IMR-90 (cell line): Measurements from ENCODE around the gene ST7. TPM values are rescaled to one million over a fixed set of nuclear protein-coding genes. Genes with fewer than 3 reads are reported as not detected.

Experiments used
- ATAC-seq: fragments of 200-7000 bp; cut with Tn5 transposase; 2 replicates; pipeline ENCODE4 v1.9.1; 2020; ENCODE audit warnings: low read depth, mild to moderate bottlenecking, moderate library complexity
- BruUV-seq: library from RNA; stranded (reverse); fragments of 400-500 nt; replicated peaks from 2 replicates; lab custom pipeline; 2021; lab: Mats Ljungman, UMichigan
- CTCF ChIA-PET: fragments of 300-600 bp; formaldehyde crosslinking; extraction: SDS; loops from one replicate; lab custom pipeline; 2021; ENCODE audit warnings: antibody characterized with exemption; lab: Yijun Ruan, JAX
- POLR2A ChIA-PET: fragments of 300-600 bp; sonication (Branson Sonifier 250); formaldehyde crosslinking; loops from one replicate; lab custom pipeline; 2022; ENCODE audit warnings: antibody characterized with exemption; ENCODE audit not compliant: unreplicated experiment; lab: Charles Lee
- DNase-seq: peaks from one replicate; pipeline ENCODE4 v3.0.0; 2013
- H2AFZ ChIP-seq: replicated peaks from 2 replicates; pipeline ENCODE3; 2013; ENCODE audit warnings: low read length, mild to moderate bottlenecking; ENCODE audit not compliant: poor library complexity
- H2AK5ac ChIP-seq: 2 replicates; pipeline ENCODE4 v1.6.1; 2013; ENCODE audit warnings: low read depth, low read length, inconsistent platforms
- H2AK9ac ChIP-seq: replicated peaks from 2 replicates; pipeline ENCODE3; 2013; ENCODE audit warnings: mild to moderate bottlenecking, low read depth, low read length, moderate library complexity; ENCODE audit not compliant: poor library complexity
- H2BK120ac ChIP-seq: 2 replicates; pipeline ENCODE4 v1.6.1; 2013; ENCODE audit warnings: low read depth, low read length, inconsistent platforms
- H2BK15ac ChIP-seq: 3 replicates; pipeline ENCODE4 v1.6.1; 2013; ENCODE audit warnings: low read depth, low read length, inconsistent platforms
- H2BK20ac ChIP-seq: 2 replicates; pipeline ENCODE4 v1.6.1; 2013; ENCODE audit warnings: low read depth, mild to moderate bottlenecking, inconsistent platforms, low read length, moderate library complexity
- H2BK5ac ChIP-seq: 2 replicates; pipeline ENCODE4 v1.6.1; 2013; ENCODE audit warnings: mild to moderate bottlenecking, low read depth, low read length, inconsistent platforms; ENCODE audit not compliant: poor library complexity, severe bottlenecking
- H3K14ac ChIP-seq: replicated peaks from 2 replicates; pipeline ENCODE4 v1.6.1; 2013; ENCODE audit warnings: low read depth, low read length, inconsistent platforms
- H3K18ac ChIP-seq: 2 replicates; pipeline ENCODE4 v1.6.1; 2013; ENCODE audit warnings: low read depth, low read length, control low read depth
- H3K23ac ChIP-seq: 2 replicates; pipeline ENCODE4 v1.6.1; 2013; ENCODE audit warnings: low read depth, low read length, inconsistent platforms
- H3K27ac ChIP-seq: 2 replicates; pipeline ENCODE4 v1.5.1; 2013; ENCODE audit warnings: mild to moderate bottlenecking, control low read depth, low read length; ENCODE audit not compliant: insufficient read depth
- H3K27me3 ChIP-seq: 2 replicates; pipeline ENCODE4 v1.6.1; 2013; ENCODE audit warnings: low read length; ENCODE audit not compliant: control insufficient read depth, insufficient read depth
- H3K36me3 ChIP-seq: 2 replicates; pipeline ENCODE4 v1.6.1; 2013; ENCODE audit warnings: low read length, mixed read lengths; ENCODE audit not compliant: control insufficient read depth, insufficient read depth
- H3K4ac ChIP-seq: 2 replicates; pipeline ENCODE4 v1.6.1; 2013; ENCODE audit warnings: low read depth, low read length, inconsistent platforms
- H3K4me1 ChIP-seq: 2 replicates; pipeline ENCODE4 v1.6.1; 2013; ENCODE audit warnings: low read length, mixed read lengths; ENCODE audit not compliant: control insufficient read depth, insufficient read depth
- H3K4me2 ChIP-seq: 2 replicates; pipeline ENCODE4 v1.6.1; 2013; ENCODE audit warnings: low read depth, mild to moderate bottlenecking, control low read depth, low read length, moderate library complexity
- H3K4me3 ChIP-seq: 2 replicates; pipeline ENCODE4 v1.5.1; 2013; ENCODE audit warnings: low read depth, mild to moderate bottlenecking, control low read depth, low read length, moderate library complexity; ENCODE audit not compliant: insufficient read depth
- H3K56ac ChIP-seq: 2 replicates; pipeline ENCODE4 v1.6.1; 2013; ENCODE audit warnings: low read length, inconsistent platforms; ENCODE audit not compliant: insufficient read depth; ENCODE audit errors: extremely low read depth
- H3K79me1 ChIP-seq, 2 experiments: 2 replicates each; pipeline ENCODE4 v1.6.1; 2013; ENCODE audit warnings: low read length in 2 of 2, inconsistent platforms in 1 of 2, low read depth in 1 of 2
- H3K9ac ChIP-seq: 2 replicates; pipeline ENCODE4 v1.6.1; 2013; ENCODE audit warnings: low read depth, low read length, control low read depth
- H3K9me1 ChIP-seq: 2 replicates; pipeline ENCODE4 v1.6.1; 2013; ENCODE audit warnings: low read length, inconsistent platforms; ENCODE audit not compliant: insufficient read depth
- H3K9me3 ChIP-seq: 2 replicates; pipeline ENCODE4 v1.6.1; 2013; ENCODE audit warnings: low read length; ENCODE audit not compliant: control insufficient read depth, insufficient read depth
- H4K20me1 ChIP-seq: 2 replicates; pipeline ENCODE4 v1.6.1; 2013; ENCODE audit warnings: low read length, inconsistent platforms; ENCODE audit not compliant: insufficient read depth
- H4K5ac ChIP-seq: 2 replicates; pipeline ENCODE4 v1.6.1; 2013; ENCODE audit warnings: mild to moderate bottlenecking, low read depth, low read length, control low read depth
- H4K8ac ChIP-seq, 2 experiments: 2 replicates each; pipeline ENCODE4 v1.6.1; 2013; ENCODE audit warnings: low read depth in 2 of 2, low read length in 2 of 2, control low read depth in 1 of 2, inconsistent platforms in 1 of 2
- H4K91ac ChIP-seq: 2 replicates; pipeline ENCODE4 v1.6.1; 2013; ENCODE audit warnings: low read depth, low read length, inconsistent platforms; ENCODE audit not compliant: insufficient read depth
- CEBPB ChIP-seq: IDR thresholded peaks from 2 replicates; pipeline ENCODE4 v1.6.1; 2012; ENCODE audit warnings: low read depth, low read length, improper control_type of control experiment
- WGBS, 2 experiments: methylation state at CpG; one replicate each; pipeline versions ENCODE4 v1.1.5 to v1.1.7; 2013; ENCODE audit warnings: missing lambda C conversion rate in 2 of 2; ENCODE audit not compliant: insufficient read length in 1 of 2; ENCODE audit errors: extremely low coverage in 2 of 2; 5-methylcytosine and 5-hydroxymethylcytosine counted together
- dilution Hi-C: fragments of 300-500 bp; cut with HindIII; formaldehyde crosslinking; loops from one replicate; pipeline ENCODE4 v1.14.3; 2018; ENCODE audit warnings: low sequenced_read_pairs; ENCODE audit not compliant: unreplicated experiment
- in situ Hi-C: fragments of 300-500 bp; cut with MboI; formaldehyde crosslinking; loops from 3 replicates; pipeline ENCODE4 v1.14.3; 2019; ENCODE audit warnings: low sequenced_read_pairs, inconsistent platforms, mixed read lengths
- intact Hi-C: fragments of 100-400 bp; cut with micrococcal nuclease; formaldehyde crosslinking; loops from 2 replicates; pipeline ENCODE4 v1.10.0; 2022
- polyA plus RNA-seq, 3 experiments: library from polyadenylated mRNA; depleted of rRNA; stranded (reverse); fragments of >200 nt; gene quantifications; 2 replicates each; pipeline ENCODE4 v1.2.3, GENCODE V29; 2012; ENCODE audit warnings: low replicate concordance in 1 of 3
- total RNA-seq: library from RNA; depleted of rRNA; stranded (reverse); fragments of >200 nt; gene quantifications from 2 replicates; pipeline ENCODE4 v1.2.3, GENCODE V29; 2012
- TF ChIP-seq, protein P1 (sequence below): conservative IDR thresholded peaks from 2 replicates; pipeline ENCODE4 v1.5.1; 2012; ENCODE audit warnings: mild to moderate bottlenecking, low read depth, low read length, improper control_type of control experiment

The ST7 gene
- total and polyA plus RNA-seq, 2 of the 4 experiments (the other 2 are of a cell fraction) = 18.6 to 26.0 TPM

DNA sequence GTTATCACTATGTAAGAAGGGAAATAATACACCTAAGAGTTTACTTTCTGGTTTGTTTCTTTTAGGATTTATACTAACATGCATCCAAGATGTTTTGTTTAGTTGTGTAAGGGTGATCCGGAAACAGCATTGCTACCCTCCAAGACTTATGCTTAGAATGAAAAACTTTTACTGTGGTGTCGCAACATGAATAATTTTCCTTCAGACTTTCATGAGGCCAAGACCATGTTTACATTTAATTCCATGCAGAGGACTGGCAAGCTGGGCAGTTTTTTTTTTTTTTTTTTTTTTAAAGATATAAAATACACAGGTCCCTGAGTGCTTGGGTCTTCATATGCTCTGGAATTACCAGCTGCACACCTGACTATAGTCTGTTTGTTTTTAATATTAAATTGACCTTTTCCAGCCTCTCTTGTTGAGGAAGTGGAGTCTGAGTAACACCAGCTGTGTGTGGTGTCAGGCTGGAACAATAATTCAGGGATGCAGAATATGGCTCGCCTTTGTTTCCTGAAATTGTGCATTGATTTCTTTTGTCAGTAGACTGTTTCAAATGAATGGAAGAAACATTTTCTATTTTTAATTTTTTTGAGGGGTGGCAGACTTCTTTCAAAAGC is 81.7 kb downstream of the ST7 start:
- Histone ChIP-seq H4K20me1 (peaks cover 6% of the 10 kb centered on the region; the same call in 1 of the 2 replicates), H3K36me3 (no peaks in the 10 kb centered on the region), H2BK120ac (no peak overlapping the region), H3K9me1 (no peaks in the 10 kb centered on the region), H2BK20ac (no peak overlapping the region), H2AFZ (no peak overlapping the region), H3K27ac (no peak overlapping the region), H3K18ac (no peak overlapping the region), H2BK5ac (no peak overlapping the region), H2AK9ac (no peak overlapping the region), H3K56ac (no peak overlapping the region), H3K9me3 (no peaks in the 10 kb centered on the region), H3K79me1 (peaks cover 11 to 20% of the 10 kb centered on the region in 2 experiments), H3K4ac (no peak overlapping the region), H4K91ac (no peak overlapping the region), H4K5ac (no peak overlapping the region), H2AK5ac (no peak overlapping the region), H3K4me3 (no peak overlapping the region), H3K27me3 (no peaks in the 10 kb centered on the region), H3K14ac (no peak overlapping the region), H3K9ac (no peak overlapping the region), H3K4me2 (no peak overlapping the region), H3K23ac (no peak overlapping the region), H2BK15ac (no peak overlapping the region), H4K8ac (no peak overlapping the region), H3K4me1 (peaks cover 2% of the 10 kb centered on the region; the same call in 1 of the 2 replicates)
- in situ Hi-C loops = no loop called here
- dilution Hi-C loops = no loop called here
- DNase-seq (peak; percentile 69), ATAC-seq (peak; percentile 81)
- WGBS, 2 experiments = no CpG with 5 or more reads among the region's 3 CpGs
- POLR2A ChIA-PET = interaction anchor here (0.6 kb wide), 2 partner anchors 36 to 152 kb away, joined by 3 to 18 read pairs; no protein-coding TSS in a partner anchor
- intact Hi-C loops = no loop called here
- CTCF ChIA-PET = no interaction called here
- BruUV-seq = no TSS peak
- TF ChIP-seq CEBPB = peak; percentile 85
- TF ChIP-seq, protein P1, sequence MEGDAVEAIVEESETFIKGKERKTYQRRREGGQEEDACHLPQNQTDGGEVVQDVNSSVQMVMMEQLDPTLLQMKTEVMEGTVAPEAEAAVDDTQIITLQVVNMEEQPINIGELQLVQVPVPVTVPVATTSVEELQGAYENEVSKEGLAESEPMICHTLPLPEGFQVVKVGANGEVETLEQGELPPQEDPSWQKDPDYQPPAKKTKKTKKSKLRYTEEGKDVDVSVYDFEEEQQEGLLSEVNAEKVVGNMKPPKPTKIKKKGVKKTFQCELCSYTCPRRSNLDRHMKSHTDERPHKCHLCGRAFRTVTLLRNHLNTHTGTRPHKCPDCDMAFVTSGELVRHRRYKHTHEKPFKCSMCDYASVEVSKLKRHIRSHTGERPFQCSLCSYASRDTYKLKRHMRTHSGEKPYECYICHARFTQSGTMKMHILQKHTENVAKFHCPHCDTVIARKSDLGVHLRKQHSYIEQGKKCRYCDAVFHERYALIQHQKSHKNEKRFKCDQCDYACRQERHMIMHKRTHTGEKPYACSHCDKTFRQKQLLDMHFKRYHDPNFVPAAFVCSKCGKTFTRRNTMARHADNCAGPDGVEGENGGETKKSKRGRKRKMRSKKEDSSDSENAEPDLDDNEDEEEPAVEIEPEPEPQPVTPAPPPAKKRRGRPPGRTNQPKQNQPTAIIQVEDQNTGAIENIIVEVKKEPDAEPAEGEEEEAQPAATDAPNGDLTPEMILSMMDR = no peak
